Measurements from ENCODE around the gene FAP.
A peak's percentile ranks its signal among the peaks of the same experiment; 100 is the strongest.

GRCh38 chr2:162123806-162124758 is 119.2 kb downstream of the FAP start:
- TF ChIP-seq ZFP36 (IDR thresholded peaks at IDR 0.05; ENCODE audit: borderline replicate concordance, partially characterized antibody), result no peak
- TF ChIP-seq, protein P1, sequence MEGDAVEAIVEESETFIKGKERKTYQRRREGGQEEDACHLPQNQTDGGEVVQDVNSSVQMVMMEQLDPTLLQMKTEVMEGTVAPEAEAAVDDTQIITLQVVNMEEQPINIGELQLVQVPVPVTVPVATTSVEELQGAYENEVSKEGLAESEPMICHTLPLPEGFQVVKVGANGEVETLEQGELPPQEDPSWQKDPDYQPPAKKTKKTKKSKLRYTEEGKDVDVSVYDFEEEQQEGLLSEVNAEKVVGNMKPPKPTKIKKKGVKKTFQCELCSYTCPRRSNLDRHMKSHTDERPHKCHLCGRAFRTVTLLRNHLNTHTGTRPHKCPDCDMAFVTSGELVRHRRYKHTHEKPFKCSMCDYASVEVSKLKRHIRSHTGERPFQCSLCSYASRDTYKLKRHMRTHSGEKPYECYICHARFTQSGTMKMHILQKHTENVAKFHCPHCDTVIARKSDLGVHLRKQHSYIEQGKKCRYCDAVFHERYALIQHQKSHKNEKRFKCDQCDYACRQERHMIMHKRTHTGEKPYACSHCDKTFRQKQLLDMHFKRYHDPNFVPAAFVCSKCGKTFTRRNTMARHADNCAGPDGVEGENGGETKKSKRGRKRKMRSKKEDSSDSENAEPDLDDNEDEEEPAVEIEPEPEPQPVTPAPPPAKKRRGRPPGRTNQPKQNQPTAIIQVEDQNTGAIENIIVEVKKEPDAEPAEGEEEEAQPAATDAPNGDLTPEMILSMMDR (IDR thresholded peaks at IDR 0.05), result peak; percentile 70

Measured in A549 (cell line).